ENCODE results near the gene QPRT.

The QPRT gene

DNA sequence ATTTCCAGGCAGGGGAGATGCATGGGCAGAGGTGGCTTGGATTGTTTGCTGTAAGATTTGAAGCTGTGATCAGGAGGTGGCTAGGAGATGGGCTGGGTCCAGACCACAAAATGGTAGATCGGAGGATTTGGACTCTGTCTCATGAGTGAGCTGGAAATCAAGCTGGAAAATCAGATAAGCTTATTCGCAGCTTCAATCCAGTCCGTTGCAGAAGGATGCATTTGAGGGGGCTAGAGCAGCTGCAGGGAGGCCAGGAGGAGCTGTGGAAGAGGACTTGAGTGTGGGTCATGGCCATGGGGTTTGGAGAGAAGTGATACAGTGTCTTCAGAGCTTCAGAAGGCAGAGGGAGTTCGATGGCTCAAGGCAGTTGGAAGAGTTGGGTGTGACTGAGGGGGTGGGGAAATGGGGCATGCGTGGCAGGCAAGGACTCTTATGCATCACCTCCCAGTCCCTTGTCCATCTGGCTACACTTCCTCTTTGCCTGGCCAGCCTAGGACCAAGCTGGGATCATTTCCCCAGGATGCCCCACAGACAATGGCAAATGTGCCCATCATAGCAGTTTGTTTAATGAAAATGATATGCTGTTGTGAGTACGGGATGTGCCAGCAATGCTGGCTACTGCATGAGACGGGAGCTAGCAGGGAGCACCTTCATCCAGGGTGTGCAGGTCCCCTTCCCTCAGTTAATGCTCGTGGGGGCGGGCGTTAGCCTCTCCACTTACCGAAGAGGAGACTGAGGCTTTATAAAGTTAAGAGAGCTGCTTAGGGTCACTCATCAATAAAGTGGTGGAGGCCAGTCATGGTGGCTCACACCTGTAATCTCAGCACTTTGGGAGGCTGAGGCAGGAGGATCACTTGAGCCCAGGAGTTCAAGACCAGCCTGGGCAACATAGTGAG, 20.6 kb downstream of the QPRT start (continued):
- TF ChIP-seq ZSCAN23 (tag by site-specific recombination; IDR thresholded peaks at IDR 0.05) (no peak), ZNF654 (tag by site-specific recombination; IDR thresholded peaks at IDR 0.05; ENCODE audit: low read depth) (no peak), ZNF610 (tag by site-specific recombination; IDR thresholded peaks at IDR 0.05; ENCODE audit: borderline replicate concordance) (no peak)
- TF ChIP-seq, protein P1, sequence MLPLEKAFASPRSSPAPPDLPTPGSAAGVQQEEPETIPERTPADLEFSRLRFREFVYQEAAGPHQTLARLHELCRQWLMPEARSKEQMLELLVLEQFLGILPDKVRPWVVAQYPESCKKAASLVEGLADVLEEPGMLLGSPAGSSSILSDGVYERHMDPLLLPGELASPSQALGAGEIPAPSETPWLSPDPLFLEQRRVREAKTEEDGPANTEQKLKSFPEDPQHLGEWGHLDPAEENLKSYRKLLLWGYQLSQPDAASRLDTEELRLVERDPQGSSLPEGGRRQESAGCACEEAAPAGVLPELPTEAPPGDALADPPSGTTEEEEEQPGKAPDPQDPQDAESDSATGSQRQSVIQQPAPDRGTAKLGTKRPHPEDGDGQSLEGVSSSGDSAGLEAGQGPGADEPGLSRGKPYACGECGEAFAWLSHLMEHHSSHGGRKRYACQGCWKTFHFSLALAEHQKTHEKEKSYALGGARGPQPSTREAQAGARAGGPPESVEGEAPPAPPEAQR (tag by site-specific recombination; IDR thresholded peaks at IDR 0.05) = no peak
- TF ChIP-seq, protein P2, sequence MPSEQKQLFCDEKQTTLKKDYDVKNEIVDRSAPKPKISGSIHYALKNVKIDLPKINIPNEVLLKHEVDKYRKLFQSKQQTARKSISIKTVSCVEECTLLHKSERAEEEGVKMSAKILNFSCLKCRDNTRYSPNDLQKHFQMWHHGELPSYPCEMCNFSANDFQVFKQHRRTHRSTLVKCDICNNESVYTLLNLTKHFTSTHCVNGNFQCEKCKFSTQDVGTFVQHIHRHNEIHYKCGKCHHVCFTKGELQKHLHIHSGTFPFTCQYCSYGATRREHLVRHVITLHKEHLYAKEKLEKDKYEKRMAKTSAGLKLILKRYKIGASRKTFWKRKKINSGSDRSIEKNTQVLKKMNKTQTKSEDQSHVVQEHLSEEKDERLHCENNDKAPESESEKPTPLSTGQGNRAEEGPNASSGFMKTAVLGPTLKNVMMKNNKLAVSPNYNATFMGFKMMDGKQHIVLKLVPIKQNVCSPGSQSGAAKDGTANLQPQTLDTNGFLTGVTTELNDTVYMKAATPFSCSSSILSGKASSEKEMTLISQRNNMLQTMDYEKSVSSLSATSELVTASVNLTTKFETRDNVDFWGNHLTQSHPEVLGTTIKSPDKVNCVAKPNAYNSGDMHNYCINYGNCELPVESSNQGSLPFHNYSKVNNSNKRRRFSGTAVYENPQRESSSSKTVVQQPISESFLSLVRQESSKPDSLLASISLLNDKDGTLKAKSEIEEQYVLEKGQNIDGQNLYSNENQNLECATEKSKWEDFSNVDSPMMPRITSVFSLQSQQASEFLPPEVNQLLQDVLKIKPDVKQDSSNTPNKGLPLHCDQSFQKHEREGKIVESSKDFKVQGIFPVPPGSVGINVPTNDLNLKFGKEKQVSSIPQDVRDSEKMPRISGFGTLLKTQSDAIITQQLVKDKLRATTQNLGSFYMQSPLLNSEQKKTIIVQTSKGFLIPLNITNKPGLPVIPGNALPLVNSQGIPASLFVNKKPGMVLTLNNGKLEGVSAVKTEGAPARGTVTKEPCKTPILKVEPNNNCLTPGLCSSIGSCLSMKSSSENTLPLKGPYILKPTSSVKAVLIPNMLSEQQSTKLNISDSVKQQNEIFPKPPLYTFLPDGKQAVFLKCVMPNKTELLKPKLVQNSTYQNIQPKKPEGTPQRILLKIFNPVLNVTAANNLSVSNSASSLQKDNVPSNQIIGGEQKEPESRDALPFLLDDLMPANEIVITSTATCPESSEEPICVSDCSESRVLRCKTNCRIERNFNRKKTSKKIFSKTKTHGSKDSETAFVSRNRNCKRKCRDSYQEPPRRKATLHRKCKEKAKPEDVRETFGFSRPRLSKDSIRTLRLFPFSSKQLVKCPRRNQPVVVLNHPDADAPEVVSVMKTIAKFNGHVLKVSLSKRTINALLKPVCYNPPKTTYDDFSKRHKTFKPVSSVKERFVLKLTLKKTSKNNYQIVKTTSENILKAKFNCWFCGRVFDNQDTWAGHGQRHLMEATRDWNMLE (tag by site-specific recombination; conservative IDR thresholded peaks at IDR 0.05; ENCODE audit: low read depth) = no peak
- TF ChIP-seq, protein P3, sequence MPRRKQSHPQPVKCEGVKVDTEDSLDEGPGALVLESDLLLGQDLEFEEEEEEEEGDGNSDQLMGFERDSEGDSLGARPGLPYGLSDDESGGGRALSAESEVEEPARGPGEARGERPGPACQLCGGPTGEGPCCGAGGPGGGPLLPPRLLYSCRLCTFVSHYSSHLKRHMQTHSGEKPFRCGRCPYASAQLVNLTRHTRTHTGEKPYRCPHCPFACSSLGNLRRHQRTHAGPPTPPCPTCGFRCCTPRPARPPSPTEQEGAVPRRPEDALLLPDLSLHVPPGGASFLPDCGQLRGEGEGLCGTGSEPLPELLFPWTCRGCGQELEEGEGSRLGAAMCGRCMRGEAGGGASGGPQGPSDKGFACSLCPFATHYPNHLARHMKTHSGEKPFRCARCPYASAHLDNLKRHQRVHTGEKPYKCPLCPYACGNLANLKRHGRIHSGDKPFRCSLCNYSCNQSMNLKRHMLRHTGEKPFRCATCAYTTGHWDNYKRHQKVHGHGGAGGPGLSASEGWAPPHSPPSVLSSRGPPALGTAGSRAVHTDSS (tag by site-specific recombination; IDR thresholded peaks at IDR 0.05) = no peak
- TF ChIP-seq, protein P4, sequence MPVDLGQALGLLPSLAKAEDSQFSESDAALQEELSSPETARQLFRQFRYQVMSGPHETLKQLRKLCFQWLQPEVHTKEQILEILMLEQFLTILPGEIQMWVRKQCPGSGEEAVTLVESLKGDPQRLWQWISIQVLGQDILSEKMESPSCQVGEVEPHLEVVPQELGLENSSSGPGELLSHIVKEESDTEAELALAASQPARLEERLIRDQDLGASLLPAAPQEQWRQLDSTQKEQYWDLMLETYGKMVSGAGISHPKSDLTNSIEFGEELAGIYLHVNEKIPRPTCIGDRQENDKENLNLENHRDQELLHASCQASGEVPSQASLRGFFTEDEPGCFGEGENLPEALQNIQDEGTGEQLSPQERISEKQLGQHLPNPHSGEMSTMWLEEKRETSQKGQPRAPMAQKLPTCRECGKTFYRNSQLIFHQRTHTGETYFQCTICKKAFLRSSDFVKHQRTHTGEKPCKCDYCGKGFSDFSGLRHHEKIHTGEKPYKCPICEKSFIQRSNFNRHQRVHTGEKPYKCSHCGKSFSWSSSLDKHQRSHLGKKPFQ (tag by site-specific recombination; IDR thresholded peaks at IDR 0.05) = no peak

DNA sequence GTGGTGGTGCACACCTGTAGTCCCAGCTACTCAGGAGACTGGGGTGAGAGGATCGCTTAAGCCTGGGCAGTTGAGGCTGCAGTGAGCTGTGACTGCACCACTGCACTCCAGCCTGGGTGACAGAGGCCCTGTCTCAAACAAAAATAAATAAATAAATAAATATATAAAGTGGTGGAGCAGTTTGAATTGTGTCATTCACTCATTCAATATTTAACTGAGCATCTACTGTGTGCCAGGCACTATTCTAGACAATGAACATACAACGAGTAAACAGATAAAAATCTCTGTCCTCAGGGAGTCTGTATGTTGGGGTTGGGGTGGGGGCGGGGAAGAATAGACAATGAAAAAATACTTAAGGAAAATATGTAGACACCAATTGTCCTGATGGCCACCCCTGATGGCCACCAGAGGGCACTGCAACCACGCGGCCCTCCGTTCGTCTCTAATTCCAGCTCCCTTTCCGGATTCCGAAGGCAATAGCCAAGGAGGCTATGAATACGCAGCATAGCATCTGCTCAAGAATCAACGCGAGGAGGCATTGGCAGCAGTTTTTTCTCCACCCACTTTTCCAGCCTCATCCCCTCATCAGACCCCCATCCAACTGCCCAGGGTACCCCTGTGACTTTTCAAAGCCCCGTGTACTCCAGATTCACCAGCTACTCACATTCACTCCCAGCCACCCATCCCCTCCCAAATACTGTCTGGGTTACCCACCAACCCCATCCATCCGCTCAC, 21.4 kb downstream of the QPRT start:
- CTCF ChIA-PET = interaction anchor here (0.6 to 5.2 kb wide), 26 partner anchors 8 to 632 kb away, joined by 3 to 47 read pairs (median 4); partner anchors contain the start of genes KIF22 and TLCD3B
- H3K27ac ChIP-seq (ENCODE audit: extremely low read depth, low read depth, low read length) = no peak overlapping the region
- H3K36me3 ChIP-seq (ENCODE audit: control insufficient read depth in 2 of 2, insufficient read depth in 1 of 2, low read length in 2 of 2) = peaks cover 0 to 8% of the 10 kb centered on the region in 2 experiments; a peak in 1 of 3 replicates
- H3K9me3 ChIP-seq (ENCODE audit: control insufficient read depth, insufficient read depth, low read depth, low read length) = no peaks in the 10 kb centered on the region
- no peaks in the 10 kb centered on the region for H3K4me1 ChIP-seq (ENCODE audit: control insufficient read depth, insufficient read depth, low read length)
- H3K4me3 ChIP-seq (ENCODE audit: low read depth, low read length) = no peak overlapping the region
- POLR2A ChIA-PET = interaction anchor here (0.5 to 1.6 kb wide), 9 partner anchors 17 to 321 kb away, joined by 4 to 9 read pairs (median 4); partner anchors contain the start of genes KIF22, MAZ and PAGR1
- no peak for TF ChIP-seq SETDB1 (IDR thresholded peaks at IDR 0.05; ENCODE audit: insufficient read length, low read length)
- peak; percentile 42; the same call in 1 of the 2 replicates for TF ChIP-seq ZNF394 (tag by site-specific recombination; IDR thresholded peaks at IDR 0.05; ENCODE audit: borderline replicate concordance)
- TF ChIP-seq ZNF175 (tag by site-specific recombination; IDR thresholded peaks at IDR 0.05) = no peak
- TF ChIP-seq ZNF660 (tag by site-specific recombination; IDR thresholded peaks at IDR 0.05) = peak; percentile 77
- TF ChIP-seq, protein P5, sequence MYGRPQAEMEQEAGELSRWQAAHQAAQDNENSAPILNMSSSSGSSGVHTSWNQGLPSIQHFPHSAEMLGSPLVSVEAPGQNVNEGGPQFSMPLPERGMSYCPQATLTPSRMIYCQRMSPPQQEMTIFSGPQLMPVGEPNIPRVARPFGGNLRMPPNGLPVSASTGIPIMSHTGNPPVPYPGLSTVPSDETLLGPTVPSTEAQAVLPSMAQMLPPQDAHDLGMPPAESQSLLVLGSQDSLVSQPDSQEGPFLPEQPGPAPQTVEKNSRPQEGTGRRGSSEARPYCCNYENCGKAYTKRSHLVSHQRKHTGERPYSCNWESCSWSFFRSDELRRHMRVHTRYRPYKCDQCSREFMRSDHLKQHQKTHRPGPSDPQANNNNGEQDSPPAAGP (tag by site-specific recombination; IDR thresholded peaks at IDR 0.05) = peak; percentile 43; the same call in 1 of the 2 replicates
- TF ChIP-seq, protein P6, sequence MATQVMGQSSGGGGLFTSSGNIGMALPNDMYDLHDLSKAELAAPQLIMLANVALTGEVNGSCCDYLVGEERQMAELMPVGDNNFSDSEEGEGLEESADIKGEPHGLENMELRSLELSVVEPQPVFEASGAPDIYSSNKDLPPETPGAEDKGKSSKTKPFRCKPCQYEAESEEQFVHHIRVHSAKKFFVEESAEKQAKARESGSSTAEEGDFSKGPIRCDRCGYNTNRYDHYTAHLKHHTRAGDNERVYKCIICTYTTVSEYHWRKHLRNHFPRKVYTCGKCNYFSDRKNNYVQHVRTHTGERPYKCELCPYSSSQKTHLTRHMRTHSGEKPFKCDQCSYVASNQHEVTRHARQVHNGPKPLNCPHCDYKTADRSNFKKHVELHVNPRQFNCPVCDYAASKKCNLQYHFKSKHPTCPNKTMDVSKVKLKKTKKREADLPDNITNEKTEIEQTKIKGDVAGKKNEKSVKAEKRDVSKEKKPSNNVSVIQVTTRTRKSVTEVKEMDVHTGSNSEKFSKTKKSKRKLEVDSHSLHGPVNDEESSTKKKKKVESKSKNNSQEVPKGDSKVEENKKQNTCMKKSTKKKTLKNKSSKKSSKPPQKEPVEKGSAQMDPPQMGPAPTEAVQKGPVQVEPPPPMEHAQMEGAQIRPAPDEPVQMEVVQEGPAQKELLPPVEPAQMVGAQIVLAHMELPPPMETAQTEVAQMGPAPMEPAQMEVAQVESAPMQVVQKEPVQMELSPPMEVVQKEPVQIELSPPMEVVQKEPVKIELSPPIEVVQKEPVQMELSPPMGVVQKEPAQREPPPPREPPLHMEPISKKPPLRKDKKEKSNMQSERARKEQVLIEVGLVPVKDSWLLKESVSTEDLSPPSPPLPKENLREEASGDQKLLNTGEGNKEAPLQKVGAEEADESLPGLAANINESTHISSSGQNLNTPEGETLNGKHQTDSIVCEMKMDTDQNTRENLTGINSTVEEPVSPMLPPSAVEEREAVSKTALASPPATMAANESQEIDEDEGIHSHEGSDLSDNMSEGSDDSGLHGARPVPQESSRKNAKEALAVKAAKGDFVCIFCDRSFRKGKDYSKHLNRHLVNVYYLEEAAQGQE (tag by site-specific recombination; IDR thresholded peaks at IDR 0.05) = no peak
- TF ChIP-seq ZNF366 (tag by site-specific recombination; conservative IDR thresholded peaks at IDR 0.05) = no peak
- TF ChIP-seq ZNF654 (tag by site-specific recombination; IDR thresholded peaks at IDR 0.05; ENCODE audit: low read depth) = peak; percentile 84
- no peak for TF ChIP-seq ZNF423 (tag by site-specific recombination; IDR thresholded peaks at IDR 0.05)
